22Rv1 (cell line): ENCODE results near the gene PDE4B.

Source experiments
- CTCF ChIP-seq: fragments of 450-650 bp; IDR thresholded peaks from 2 replicates; pipeline ENCODE4 v1.5.1; 2017; ENCODE audit warnings: mild to moderate bottlenecking
- ZFX ChIP-seq: fragments of 450-650 bp; IDR thresholded peaks from 2 replicates; pipeline ENCODE4 v1.6.1; 2017; ENCODE audit warnings: antibody characterized with exemption, borderline replicate concordance

- TF ChIP-seq CTCF (no peak), ZFX (no peak)
These were observed 243.0 kb downstream of the PDE4B start for GRCh38 chr1:66035616-66036245.
